HUES48 (cell line): ENCODE data around the gene KRT6C.
"Not testable (repeated sequence)": the region's sequence is repeated elsewhere in the genome, so short reads cannot be mapped to it uniquely, and the experiment has no call there.

Experiments used
- H3K27ac ChIP-seq: one replicate; pipeline ENCODE4 v1.7.0; 2013; ENCODE audit warnings: low read depth, low read length, inconsistent platforms
- H3K27me3 ChIP-seq: 2 replicates; pipeline ENCODE4 v1.6.1; 2013; ENCODE audit warnings: mild to moderate bottlenecking, low read length; ENCODE audit not compliant: control insufficient read depth, insufficient read depth
- H3K36me3 ChIP-seq: 2 replicates; pipeline ENCODE4 v1.6.1; 2013; ENCODE audit warnings: low read length; ENCODE audit not compliant: control insufficient read depth, insufficient read depth
- H3K4me1 ChIP-seq: 2 replicates; pipeline ENCODE4 v1.6.1; 2013; ENCODE audit warnings: mild to moderate bottlenecking, low read length; ENCODE audit not compliant: control insufficient read depth, insufficient read depth
- H3K4me3 ChIP-seq: 2 replicates; pipeline ENCODE4 v1.5.1; 2013; ENCODE audit warnings: mild to moderate bottlenecking, low read depth, low read length
- H3K9ac ChIP-seq: 2 replicates; pipeline ENCODE4 v1.6.1; 2013; ENCODE audit warnings: mild to moderate bottlenecking, low read depth, low read length, moderate library complexity
- H3K9me3 ChIP-seq: 2 replicates; pipeline ENCODE4 v1.6.1; 2013; ENCODE audit warnings: low read length; ENCODE audit not compliant: control insufficient read depth, insufficient read depth

KRT6C gene

GRCh38 chr12:52515927-52516831, 42.6 kb upstream of the KRT6C start:
- Histone ChIP-seq H3K4me1 (no peaks in the 10 kb centered on the region), H3K9ac (no peak overlapping the region), H3K27me3 (no peaks in the 10 kb centered on the region), H3K4me3 (no peak overlapping the region), H3K36me3 (no peaks in the 10 kb centered on the region), H3K9me3 (no peaks in the 10 kb centered on the region), H3K27ac (no peak overlapping the region)

- Histone ChIP-seq H3K9ac (no peak overlapping the region), H3K9me3 (no peaks in the 10 kb centered on the region), H3K4me1 (no peaks in the 10 kb centered on the region), H3K27ac (no peak overlapping the region), H3K27me3 (no peaks in the 10 kb centered on the region), H3K36me3 (no peaks in the 10 kb centered on the region), H3K4me3 (no peak overlapping the region)
Observed at GRCh38 chr12:52515319-52515646, 41.7 kb upstream of the KRT6C start.

DNA sequence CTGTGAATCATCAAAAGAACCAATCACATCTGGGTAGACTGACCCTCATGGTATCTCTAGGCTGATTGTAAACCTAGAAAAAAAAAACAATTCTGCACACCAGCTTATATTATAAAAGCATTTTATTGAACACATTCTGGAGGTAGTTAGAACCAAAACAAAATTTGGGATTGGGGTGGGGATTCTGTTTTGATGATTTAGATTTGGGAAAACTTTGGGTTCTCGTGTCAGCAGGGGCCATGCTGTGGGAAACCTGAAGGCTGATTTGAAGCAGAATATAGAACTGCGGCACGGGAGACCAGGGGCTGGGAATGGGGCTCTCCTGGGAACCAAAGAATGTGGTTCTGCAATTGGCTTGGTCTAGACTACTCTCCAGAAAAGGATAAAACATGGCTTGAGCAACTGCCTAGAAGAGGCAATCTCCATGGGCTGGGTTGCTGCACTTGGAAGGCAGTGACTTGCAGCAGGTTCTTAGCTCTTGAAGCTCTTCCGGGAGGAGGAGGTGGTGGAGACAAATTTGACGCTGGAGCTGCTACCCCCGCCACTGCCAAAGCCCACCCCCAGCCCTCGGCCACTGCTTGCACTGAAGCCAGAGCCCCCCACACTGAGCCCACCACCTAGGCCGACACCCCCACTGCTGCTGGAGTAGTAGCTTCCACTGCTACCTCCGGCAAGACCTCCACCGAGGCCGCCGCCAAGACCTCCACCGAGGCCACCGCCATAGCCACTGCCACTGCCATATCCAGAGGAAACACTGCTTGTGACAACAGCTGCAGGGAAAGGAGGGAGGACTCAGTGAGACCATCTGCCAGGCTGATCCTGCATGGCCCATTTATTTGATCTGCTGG, 41.1 kb upstream of the KRT6C start:
- no peak overlapping the region for H3K27ac ChIP-seq
- H3K36me3 ChIP-seq, result no peaks in the 10 kb centered on the region
- H3K4me1 ChIP-seq, result no peaks in the 10 kb centered on the region

DNA sequence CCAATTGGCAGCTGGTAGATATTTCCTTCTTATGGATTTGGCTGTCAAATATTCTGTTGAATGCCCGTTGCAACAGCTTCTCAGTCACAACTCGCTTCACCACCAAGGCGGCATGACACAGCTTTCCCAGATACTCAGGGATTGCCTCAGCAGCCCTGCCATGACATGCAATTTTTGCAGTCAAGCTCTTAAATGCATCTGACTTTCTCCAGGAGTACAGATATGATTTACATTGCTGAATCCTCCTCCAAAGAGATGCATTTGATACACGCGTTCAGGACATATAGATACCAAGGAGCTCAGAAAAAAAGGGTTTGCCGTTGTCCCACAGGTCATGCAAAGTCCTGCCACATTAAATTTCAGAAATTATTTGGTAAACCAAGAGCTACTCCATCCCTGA, 40.1 kb upstream of the KRT6C start:
- H3K4me3 ChIP-seq, result no peak overlapping the region
- H3K9ac ChIP-seq, result no peak overlapping the region
- H3K36me3 ChIP-seq, result no peaks in the 10 kb centered on the region
- no peaks in the 10 kb centered on the region for H3K9me3 ChIP-seq
- H3K27me3 ChIP-seq, result no peaks in the 10 kb centered on the region
- H3K27ac ChIP-seq, result no peak overlapping the region
- H3K4me1 ChIP-seq, result no peaks in the 10 kb centered on the region

More for the DNA sequence above, 41.1 kb upstream of the KRT6C start:
- no peaks in the 10 kb centered on the region for H3K27me3 ChIP-seq
- no peak overlapping the region for H3K4me3 ChIP-seq
- no peak overlapping the region for H3K9ac ChIP-seq
- H3K9me3 ChIP-seq, result no peaks in the 10 kb centered on the region

DNA sequence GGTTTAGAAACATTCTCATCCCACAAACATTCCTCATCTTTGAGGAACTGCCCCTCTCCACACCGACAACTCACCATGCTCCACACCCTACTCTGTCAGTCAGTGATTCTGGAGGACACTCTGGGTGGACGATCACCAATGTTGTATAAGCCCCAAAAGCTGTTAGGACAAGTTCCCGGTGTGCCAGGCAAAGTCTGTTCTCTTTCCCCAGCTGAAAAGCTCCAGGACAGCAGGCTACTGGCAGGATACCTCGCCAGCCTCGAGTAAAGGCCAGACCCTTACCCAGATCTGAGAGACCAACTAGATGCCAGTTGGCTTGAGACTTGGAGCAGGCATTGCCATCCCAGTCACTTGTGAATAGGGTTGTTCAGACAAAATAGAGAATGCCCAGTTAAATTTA, 34.6 kb upstream of the KRT6C start:
- H3K4me1 ChIP-seq, result no peaks in the 10 kb centered on the region
- no peaks in the 10 kb centered on the region for H3K36me3 ChIP-seq
- no peaks in the 10 kb centered on the region for H3K27me3 ChIP-seq

GRCh38 chr12:52506858-52507715, 33.5 kb upstream of the KRT6C start:
- no peak overlapping the region for H3K9ac ChIP-seq
- H3K9me3 ChIP-seq, result no peaks in the 10 kb centered on the region
- H3K36me3 ChIP-seq, result no peaks in the 10 kb centered on the region
- H3K27ac ChIP-seq, result no peak overlapping the region
- H3K4me1 ChIP-seq, result no peaks in the 10 kb centered on the region
- H3K4me3 ChIP-seq, result no peak overlapping the region
- no peaks in the 10 kb centered on the region for H3K27me3 ChIP-seq

More for the DNA sequence above, 34.6 kb upstream of the KRT6C start:
- Histone ChIP-seq H3K4me3 (no peak overlapping the region), H3K9me3 (no peaks in the 10 kb centered on the region), H3K27ac (no peak overlapping the region), H3K9ac (no peak overlapping the region)

DNA sequence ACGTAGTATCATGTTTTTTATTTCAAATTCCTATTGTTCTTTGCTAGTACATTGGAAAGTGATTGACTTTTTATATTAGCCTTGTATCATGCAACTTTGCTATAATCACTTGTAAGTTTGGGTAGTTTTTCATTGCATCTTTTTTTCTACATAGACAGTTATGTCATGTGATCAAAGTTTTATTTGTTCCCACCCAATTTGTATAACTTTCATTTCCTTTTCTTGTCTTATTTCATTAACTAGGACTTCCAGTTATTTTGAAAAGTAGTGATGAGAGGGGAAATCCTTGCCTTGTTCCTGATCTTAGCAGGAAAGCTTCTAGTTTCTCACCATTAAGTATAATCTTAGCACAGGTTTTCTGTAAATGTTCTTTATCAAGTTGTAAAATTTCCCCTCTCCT, 29.3 kb upstream of the KRT6C start:
- Histone ChIP-seq H3K36me3 (no peaks in the 10 kb centered on the region), H3K27me3 (no peaks in the 10 kb centered on the region), H3K4me1 (no peaks in the 10 kb centered on the region), H3K4me3 (no peak overlapping the region), H3K9me3 (no peaks in the 10 kb centered on the region), H3K9ac (no peak overlapping the region), H3K27ac (no peak overlapping the region)

- Histone ChIP-seq H3K27ac (no peak overlapping the region), H3K4me1 (peaks cover 5% of the 10 kb centered on the region), H3K9ac (no peak overlapping the region), H3K27me3 (no peaks in the 10 kb centered on the region), H3K36me3 (no peaks in the 10 kb centered on the region), H3K9me3 (no peaks in the 10 kb centered on the region), H3K4me3 (no peak overlapping the region)
Observed at GRCh38 chr12:52501490-52501889, 27.9 kb upstream of the KRT6C start.

- H3K36me3 ChIP-seq, H3K9ac ChIP-seq, H3K27me3 ChIP-seq, H3K4me3 ChIP-seq, H3K27ac ChIP-seq, H3K9me3 ChIP-seq: not testable (repeated sequence)
- H3K4me1 ChIP-seq, result peaks cover 14% of the 10 kb centered on the region
Observed at GRCh38 chr12:52500574-52500973, 27.0 kb upstream of the KRT6C start.

DNA sequence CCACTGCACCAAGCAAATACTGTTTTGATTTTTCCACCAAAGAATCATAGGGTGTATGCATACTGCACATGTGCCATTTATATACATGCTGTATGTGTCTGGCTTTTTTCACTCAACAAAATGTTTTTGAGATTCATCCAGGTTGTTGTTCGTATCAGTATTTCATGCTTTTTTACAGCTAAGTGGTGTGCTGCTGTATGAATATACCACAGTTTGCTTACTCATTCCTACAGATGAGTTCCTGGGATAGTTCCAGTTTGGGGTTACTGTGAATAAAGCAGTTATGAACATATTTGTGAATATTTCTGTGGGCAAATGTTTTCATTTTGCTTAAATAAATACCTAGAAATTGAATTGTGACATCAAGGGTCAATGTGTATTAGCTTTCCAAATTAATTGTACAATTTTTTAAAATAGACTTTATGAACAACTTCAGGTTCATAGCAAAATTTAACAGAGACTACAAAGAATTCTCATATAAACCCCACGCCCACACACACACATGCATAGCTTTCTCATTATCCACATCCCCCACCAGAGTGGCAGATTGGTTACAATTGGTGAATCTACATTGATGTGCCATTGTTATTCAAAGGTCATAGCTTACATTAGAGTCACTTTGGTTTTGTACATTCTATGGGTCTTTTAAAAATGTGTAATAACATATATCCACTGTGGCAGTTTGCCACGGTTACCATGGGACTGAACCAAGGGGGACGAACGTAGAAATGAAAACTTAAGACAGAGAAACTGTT, 26.4 kb upstream of the KRT6C start:
- H3K27me3 ChIP-seq, result no peaks in the 10 kb centered on the region
- no peaks in the 10 kb centered on the region for H3K9me3 ChIP-seq
- H3K36me3 ChIP-seq, result no peaks in the 10 kb centered on the region
- H3K4me1 ChIP-seq, result peaks cover 19% of the 10 kb centered on the region
- no peak overlapping the region for H3K9ac ChIP-seq
- H3K27ac ChIP-seq, result no peak overlapping the region
- no peak overlapping the region for H3K4me3 ChIP-seq
